Retinal pigment epithelial cell (primary cell): Measurements from ENCODE around the gene GAB2.

ENCODE experiments used
- DNase-seq: peaks from one replicate; pipeline ENCODE4 v3.0.0-alpha.2; 2010; ENCODE audit warnings: low read depth
- H3K4me3 ChIP-seq: 2 replicates; pipeline ENCODE4 v1.5.1; 2011; ENCODE audit warnings: mild to moderate bottlenecking, low read length, control low read depth, moderate library complexity
- TF ChIP-seq, protein P1 (sequence below): conservative IDR thresholded peaks from 2 replicates; pipeline ENCODE4 v1.5.1; 2011; ENCODE audit warnings: low read depth, low read length, control low read depth, inconsistent platforms

GAB2 gene

DNA sequence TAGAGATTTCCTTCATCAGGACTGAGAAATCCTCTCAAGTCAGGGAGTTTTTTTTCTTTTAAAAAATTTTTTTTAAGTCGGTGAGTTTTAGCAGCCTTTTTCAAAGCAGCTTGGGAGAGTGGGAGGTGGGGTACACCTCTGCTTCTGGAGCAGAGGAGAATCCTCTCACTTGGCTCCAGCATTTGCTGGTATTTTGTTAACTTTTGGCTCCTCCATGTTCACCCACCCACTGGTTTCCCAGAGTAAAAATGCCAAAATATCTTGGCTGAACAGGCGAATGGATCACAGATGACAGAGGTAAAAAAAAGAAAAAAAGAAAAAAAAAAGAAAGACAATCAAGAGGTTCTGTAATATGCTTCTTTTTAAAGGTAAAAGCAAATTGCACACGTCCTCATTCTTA lies 68.0 kb downstream of the GAB2 start:
- no peak overlapping the region for H3K4me3 ChIP-seq
- TF ChIP-seq, protein P1, sequence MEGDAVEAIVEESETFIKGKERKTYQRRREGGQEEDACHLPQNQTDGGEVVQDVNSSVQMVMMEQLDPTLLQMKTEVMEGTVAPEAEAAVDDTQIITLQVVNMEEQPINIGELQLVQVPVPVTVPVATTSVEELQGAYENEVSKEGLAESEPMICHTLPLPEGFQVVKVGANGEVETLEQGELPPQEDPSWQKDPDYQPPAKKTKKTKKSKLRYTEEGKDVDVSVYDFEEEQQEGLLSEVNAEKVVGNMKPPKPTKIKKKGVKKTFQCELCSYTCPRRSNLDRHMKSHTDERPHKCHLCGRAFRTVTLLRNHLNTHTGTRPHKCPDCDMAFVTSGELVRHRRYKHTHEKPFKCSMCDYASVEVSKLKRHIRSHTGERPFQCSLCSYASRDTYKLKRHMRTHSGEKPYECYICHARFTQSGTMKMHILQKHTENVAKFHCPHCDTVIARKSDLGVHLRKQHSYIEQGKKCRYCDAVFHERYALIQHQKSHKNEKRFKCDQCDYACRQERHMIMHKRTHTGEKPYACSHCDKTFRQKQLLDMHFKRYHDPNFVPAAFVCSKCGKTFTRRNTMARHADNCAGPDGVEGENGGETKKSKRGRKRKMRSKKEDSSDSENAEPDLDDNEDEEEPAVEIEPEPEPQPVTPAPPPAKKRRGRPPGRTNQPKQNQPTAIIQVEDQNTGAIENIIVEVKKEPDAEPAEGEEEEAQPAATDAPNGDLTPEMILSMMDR, result no peak
- DNase-seq, result no peak

DNA sequence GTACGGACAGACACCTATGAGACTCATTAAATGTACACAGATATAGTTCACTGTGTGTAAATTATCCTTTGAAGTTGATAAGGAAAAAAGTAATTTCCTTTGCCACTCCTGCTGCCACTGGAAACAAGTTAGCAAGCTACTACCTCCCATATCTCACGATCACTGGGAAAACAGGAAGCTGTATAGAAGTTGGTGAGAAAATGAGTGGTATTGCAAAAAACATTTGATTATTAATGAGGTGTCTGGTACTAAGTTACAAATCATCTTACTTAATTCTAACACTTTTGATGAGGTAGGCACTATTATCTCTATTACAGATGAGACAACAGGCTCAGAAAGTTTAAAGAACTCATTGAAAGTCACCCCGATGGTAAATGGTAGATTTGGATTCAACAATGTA lies 68.5 kb downstream of the GAB2 start:
- no peak overlapping the region for H3K4me3 ChIP-seq
- DNase-seq, result no peak
- TF ChIP-seq, protein P1, result no peak

DNA sequence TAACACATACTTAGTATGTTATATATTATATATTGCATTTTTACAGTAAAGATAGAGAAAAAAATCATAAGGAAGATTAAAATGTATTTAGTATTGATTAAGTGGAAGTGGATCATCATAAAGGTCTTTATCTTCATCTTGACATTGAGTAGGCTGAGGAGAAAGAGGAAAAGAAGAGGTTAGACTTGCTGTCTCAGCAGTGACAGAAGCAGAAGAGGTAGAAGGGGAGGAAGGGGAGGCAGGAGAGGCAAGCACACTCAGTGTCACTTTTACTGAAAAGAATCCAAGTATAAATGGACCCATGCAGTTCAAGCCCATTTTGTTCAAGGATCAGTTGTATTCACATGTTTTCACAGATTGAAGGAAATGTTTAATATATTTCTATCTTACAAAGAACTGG lies 69.7 kb downstream of the GAB2 start:
- TF ChIP-seq, protein P1, result no peak

DNA sequence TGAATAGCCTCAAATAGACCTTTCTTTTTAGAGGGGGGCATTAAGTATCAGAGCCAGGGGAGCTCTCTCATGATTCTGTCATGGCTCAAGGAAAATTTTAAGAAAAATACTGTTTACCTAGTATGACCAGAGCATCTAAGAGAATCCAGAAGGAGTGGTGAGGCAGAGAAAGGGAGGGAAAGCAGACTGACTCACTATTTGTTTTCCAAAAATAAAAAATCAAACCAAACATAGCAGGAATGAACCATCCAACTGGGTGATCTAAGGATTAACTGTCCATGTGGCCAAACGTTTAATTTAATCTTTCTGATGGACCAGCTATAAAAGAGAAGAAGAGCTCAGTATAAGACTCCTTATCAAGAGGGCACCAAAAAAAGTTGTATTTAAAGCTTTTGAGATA lies 70.8 kb downstream of the GAB2 start:
- no peak for DNase-seq
- TF ChIP-seq, protein P1, result no peak
- no peak overlapping the region for H3K4me3 ChIP-seq

More for the DNA sequence above, 69.7 kb downstream of the GAB2 start:
- H3K4me3 ChIP-seq, result no peak overlapping the region
- no peak for DNase-seq

DNA sequence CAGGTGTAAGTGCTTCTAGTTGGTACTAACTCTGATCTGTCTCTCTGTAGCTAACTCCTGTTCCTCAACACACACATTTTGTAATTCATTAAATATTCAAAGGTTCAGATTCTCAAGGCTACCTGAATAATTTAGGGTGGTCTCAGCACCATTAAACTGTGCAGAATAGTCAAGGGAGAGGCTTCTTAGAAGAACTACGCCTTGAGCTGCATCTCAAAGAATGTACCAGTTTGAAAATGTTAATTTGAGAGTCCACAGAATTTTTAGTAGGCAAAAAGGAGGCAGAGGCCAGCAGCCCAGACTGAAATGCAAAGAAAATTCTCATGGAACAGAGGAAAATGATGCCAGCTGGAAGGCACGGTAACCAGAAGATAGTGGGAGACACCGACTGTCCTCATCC lies 72.2 kb downstream of the GAB2 start:
- TF ChIP-seq, protein P1, result no peak
- no peak overlapping the region for H3K4me3 ChIP-seq
- DNase-seq, result no peak

DNA sequence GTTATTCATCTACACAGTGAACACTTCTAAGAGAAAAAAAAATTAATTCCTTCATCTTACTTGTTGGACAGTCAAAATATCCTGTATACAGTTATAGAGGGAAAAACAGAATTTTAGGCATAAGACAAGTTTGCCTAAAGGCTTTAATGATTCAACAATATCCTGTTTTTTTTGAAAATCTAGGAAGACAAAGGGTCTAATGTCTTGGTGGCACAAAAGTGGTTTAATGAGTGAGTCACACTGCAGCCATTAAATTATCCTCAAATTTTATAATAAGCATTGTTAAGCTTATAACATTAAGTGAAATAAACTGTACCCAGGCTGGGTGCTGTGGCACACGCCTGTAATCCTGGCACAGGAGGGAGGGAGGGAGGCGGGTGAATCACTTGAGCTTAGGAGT lies 72.9 kb downstream of the GAB2 start:
- no peak for DNase-seq
- H3K4me3 ChIP-seq, result no peak overlapping the region
- TF ChIP-seq, protein P1, result no peak

DNA sequence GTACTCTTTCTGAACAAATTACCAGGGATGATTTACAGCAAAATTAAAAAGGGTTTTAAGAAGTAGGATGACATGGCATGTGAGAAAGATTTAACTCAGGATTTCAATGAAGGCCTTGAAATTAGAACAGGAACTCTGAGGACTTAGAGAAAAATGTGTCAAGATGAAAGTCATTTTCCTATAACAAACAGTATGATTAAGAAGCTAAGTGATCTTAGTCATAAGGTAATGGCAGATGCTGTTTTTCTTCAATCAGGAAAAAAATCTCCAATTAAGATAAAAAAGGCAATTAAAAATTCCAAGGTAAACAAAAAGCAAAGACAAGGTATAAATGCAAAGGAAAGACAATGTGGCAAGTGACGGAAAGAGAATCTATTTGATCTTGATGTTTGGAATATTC lies 73.5 kb downstream of the GAB2 start:
- H3K4me3 ChIP-seq, result no peak overlapping the region
- TF ChIP-seq, protein P1, result no peak
- DNase-seq, result no peak
